ENCODE results near the gene PKD1L1. TPM values are rescaled to one million over a fixed set of nuclear protein-coding genes. Genes with fewer than 3 reads are reported as not detected.
"Not testable (repeated sequence)": the region's sequence is repeated elsewhere in the genome, so short reads cannot be mapped to it uniquely, and the experiment has no call there.

PKD1L1 gene
- total RNA-seq, 1 experiment from 2014 or later, result not detected

- DNase-seq (ENCODE audit: low spot score), result no peak
- H3K36me3 ChIP-seq (ENCODE audit: insufficient read depth, low read length, poor library complexity, severe bottlenecking), result no peaks in the 10 kb centered on the region
- H3K27ac ChIP-seq (ENCODE audit: low read depth, low read length, poor library complexity, severe bottlenecking), result no peak overlapping the region
- no TSS peak for BruUV-seq (replicated peaks)
- no peak for TF ChIP-seq CTCF (conservative IDR thresholded peaks at IDR 0.05; ENCODE audit: low read depth, low read length)
- no peak for TF ChIP-seq EZH2 (IDR thresholded peaks at IDR 0.05; ENCODE audit: borderline replicate concordance, low read depth, low read length, poor library complexity, severe bottlenecking)
- H3K27me3 ChIP-seq (replicated peaks; ENCODE audit: insufficient read depth, low read depth, low read length, poor library complexity), result no peaks in the 10 kb centered on the region
- POLR2A ChIA-PET (ENCODE audit: low non-redundant PET), result no interaction called here
- H3K9me3 ChIP-seq (ENCODE audit: low read depth, low read length, poor library complexity, severe bottlenecking), result no peaks in the 10 kb centered on the region
- CTCF ChIA-PET, result interaction anchor here (0.6 to 1.8 kb wide), 3 partner anchors 9 to 119 kb away, joined by 5 to 13 read pairs (median 7); no protein-coding TSS in a partner anchor
- peak overlapping the region; percentile 40 for H3K4me3 ChIP-seq (ENCODE audit: low read depth, low read length, poor library complexity, severe bottlenecking)
- intact Hi-C loops (cut with micrococcal nuclease; ENCODE audit: unreplicated experiment), result loop anchor here (1.0 kb wide), 1 partner anchor 119 kb away; no protein-coding TSS in a partner anchor
- H3K4me1 ChIP-seq (ENCODE audit: insufficient read depth, low read length, poor library complexity, severe bottlenecking), result no peaks in the 10 kb centered on the region
These were observed 43.0 kb upstream of the PKD1L1 start for GRCh38 chr7:47991270-47991669.

DNA sequence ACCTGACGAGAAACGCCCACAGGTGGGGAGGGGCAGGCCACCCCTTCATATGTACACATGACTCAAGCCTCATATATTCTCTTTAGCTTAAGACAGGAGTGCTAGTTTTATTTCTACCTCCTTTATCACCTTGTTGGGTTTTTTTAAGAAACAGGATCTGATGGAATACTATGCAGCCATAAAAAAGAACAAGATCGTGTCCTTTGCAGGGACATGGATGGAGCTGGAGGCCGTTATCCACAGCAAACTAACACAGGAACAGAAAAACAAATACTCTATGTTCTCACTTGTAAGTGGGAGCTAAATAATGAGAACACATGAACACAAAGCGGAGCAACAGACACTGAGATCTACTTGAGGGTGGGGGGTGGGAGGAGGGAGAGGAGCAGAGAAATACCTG lies 42.3 kb upstream of the PKD1L1 start:
- H3K9me3 ChIP-seq (ENCODE audit: low read depth, low read length, poor library complexity, severe bottlenecking), result no peaks in the 10 kb centered on the region
- no peak overlapping the region for H3K4me3 ChIP-seq (ENCODE audit: low read depth, low read length, poor library complexity, severe bottlenecking)
- CTCF ChIA-PET, result interaction anchor here (1.8 kb wide), 1 partner anchor 118 kb away, joined by 7 read pairs; no protein-coding TSS in a partner anchor
- no peaks in the 10 kb centered on the region for H3K36me3 ChIP-seq (ENCODE audit: insufficient read depth, low read length, poor library complexity, severe bottlenecking)
- TF ChIP-seq EZH2 (IDR thresholded peaks at IDR 0.05; ENCODE audit: borderline replicate concordance, low read depth, low read length, poor library complexity, severe bottlenecking) (no peak), CTCF (conservative IDR thresholded peaks at IDR 0.05; ENCODE audit: low read depth, low read length) (no peak)
- H3K4me1 ChIP-seq (ENCODE audit: insufficient read depth, low read length, poor library complexity, severe bottlenecking), result no peaks in the 10 kb centered on the region
- POLR2A ChIA-PET (ENCODE audit: low non-redundant PET), result no interaction called here
- BruUV-seq (replicated peaks), result no TSS peak
- intact Hi-C loops (cut with micrococcal nuclease; ENCODE audit: unreplicated experiment), result no loop called here
- no peak overlapping the region for H3K27ac ChIP-seq (ENCODE audit: low read depth, low read length, poor library complexity, severe bottlenecking)
- H3K27me3 ChIP-seq (replicated peaks; ENCODE audit: insufficient read depth, low read depth, low read length, poor library complexity), result no peaks in the 10 kb centered on the region
- DNase-seq (ENCODE audit: low spot score), result no peak

GRCh38 chr7:47989607-47990400 lies 41.5 kb upstream of the PKD1L1 start:
- H3K27ac ChIP-seq (ENCODE audit: low read depth, low read length, poor library complexity, severe bottlenecking); H3K4me3 ChIP-seq (ENCODE audit: low read depth, low read length, poor library complexity, severe bottlenecking); intact Hi-C loops (cut with micrococcal nuclease; ENCODE audit: unreplicated experiment); H3K36me3 ChIP-seq (ENCODE audit: insufficient read depth, low read length, poor library complexity, severe bottlenecking); POLR2A ChIA-PET (ENCODE audit: low non-redundant PET); H3K27me3 ChIP-seq (replicated peaks; ENCODE audit: insufficient read depth, low read depth, low read length, poor library complexity); H3K4me1 ChIP-seq (ENCODE audit: insufficient read depth, low read length, poor library complexity, severe bottlenecking); CTCF ChIA-PET; H3K9me3 ChIP-seq (ENCODE audit: low read depth, low read length, poor library complexity, severe bottlenecking); DNase-seq (ENCODE audit: low spot score); BruUV-seq (replicated peaks): not testable (repeated sequence)
